Measurements from ENCODE around the gene IL1RL1.

- TF ChIP-seq TAF1 (IDR thresholded peaks at IDR 0.05; ENCODE audit: borderline replicate concordance, low read depth, low read length) (no peak), SMC3 (IDR thresholded peaks at IDR 0.05; ENCODE audit: low read depth, low read length) (no peak), RCOR1 (IDR thresholded peaks at IDR 0.05; ENCODE audit: low read length) (no peak), POLR2AphosphoS5 (IDR thresholded peaks at IDR 0.05; ENCODE audit: low read depth, low read length) (no peak), TEAD4 (IDR thresholded peaks at IDR 0.05; ENCODE audit: borderline replicate concordance, insufficient read depth) (no peak)
- TF ChIP-seq, protein P1, sequence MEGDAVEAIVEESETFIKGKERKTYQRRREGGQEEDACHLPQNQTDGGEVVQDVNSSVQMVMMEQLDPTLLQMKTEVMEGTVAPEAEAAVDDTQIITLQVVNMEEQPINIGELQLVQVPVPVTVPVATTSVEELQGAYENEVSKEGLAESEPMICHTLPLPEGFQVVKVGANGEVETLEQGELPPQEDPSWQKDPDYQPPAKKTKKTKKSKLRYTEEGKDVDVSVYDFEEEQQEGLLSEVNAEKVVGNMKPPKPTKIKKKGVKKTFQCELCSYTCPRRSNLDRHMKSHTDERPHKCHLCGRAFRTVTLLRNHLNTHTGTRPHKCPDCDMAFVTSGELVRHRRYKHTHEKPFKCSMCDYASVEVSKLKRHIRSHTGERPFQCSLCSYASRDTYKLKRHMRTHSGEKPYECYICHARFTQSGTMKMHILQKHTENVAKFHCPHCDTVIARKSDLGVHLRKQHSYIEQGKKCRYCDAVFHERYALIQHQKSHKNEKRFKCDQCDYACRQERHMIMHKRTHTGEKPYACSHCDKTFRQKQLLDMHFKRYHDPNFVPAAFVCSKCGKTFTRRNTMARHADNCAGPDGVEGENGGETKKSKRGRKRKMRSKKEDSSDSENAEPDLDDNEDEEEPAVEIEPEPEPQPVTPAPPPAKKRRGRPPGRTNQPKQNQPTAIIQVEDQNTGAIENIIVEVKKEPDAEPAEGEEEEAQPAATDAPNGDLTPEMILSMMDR (IDR thresholded peaks at IDR 0.05): no peak
- TF ChIP-seq, protein P2, sequence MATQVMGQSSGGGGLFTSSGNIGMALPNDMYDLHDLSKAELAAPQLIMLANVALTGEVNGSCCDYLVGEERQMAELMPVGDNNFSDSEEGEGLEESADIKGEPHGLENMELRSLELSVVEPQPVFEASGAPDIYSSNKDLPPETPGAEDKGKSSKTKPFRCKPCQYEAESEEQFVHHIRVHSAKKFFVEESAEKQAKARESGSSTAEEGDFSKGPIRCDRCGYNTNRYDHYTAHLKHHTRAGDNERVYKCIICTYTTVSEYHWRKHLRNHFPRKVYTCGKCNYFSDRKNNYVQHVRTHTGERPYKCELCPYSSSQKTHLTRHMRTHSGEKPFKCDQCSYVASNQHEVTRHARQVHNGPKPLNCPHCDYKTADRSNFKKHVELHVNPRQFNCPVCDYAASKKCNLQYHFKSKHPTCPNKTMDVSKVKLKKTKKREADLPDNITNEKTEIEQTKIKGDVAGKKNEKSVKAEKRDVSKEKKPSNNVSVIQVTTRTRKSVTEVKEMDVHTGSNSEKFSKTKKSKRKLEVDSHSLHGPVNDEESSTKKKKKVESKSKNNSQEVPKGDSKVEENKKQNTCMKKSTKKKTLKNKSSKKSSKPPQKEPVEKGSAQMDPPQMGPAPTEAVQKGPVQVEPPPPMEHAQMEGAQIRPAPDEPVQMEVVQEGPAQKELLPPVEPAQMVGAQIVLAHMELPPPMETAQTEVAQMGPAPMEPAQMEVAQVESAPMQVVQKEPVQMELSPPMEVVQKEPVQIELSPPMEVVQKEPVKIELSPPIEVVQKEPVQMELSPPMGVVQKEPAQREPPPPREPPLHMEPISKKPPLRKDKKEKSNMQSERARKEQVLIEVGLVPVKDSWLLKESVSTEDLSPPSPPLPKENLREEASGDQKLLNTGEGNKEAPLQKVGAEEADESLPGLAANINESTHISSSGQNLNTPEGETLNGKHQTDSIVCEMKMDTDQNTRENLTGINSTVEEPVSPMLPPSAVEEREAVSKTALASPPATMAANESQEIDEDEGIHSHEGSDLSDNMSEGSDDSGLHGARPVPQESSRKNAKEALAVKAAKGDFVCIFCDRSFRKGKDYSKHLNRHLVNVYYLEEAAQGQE (IDR thresholded peaks at IDR 0.05; ENCODE audit: low read depth, low read length): no peak
These were observed 50.4 kb downstream of the IL1RL1 start for GRCh38 chr2:102361632-102362241.

Measured in SK-N-SH (cell line).